Natural killer cell (primary cell): ENCODE results near the gene KPNA4. TPM values are rescaled to one million over a fixed set of nuclear protein-coding genes. Genes with fewer than 3 reads are reported as not detected.
A peak's percentile ranks its signal among the peaks of the same experiment; 100 is the strongest.

Experiments used
- ATAC-seq, 3 donors: fragments of 150-1000 bp in 2 of 3; fragments of 200-7000 bp in 1 of 3; cut with Tn5 transposase; 1 replicate in 1 of 3; 2 replicates in 2 of 3; pipeline ENCODE4 v1.10.0; 2021; ENCODE audit warnings: mild to moderate bottlenecking in 2 of 3, moderate library complexity in 2 of 3
- DNase-seq, 2 donors: peaks; one replicate each; pipeline versions ENCODE4 v3.0.0 to v3.0.0-alpha.2; 2013 to 2021; ENCODE audit warnings: mixed read lengths in 1 of 2
- H3K27ac ChIP-seq: one replicate; pipeline ENCODE4 v1.5.1; 2013; ENCODE audit warnings: mild to moderate bottlenecking, low read length
- H3K27me3 ChIP-seq: one replicate; pipeline ENCODE4 v1.6.1; 2013; ENCODE audit warnings: low read length; ENCODE audit not compliant: control insufficient read depth, insufficient read depth
- H3K36me3 ChIP-seq: one replicate; pipeline ENCODE4 v1.6.1; 2013; ENCODE audit warnings: low read length; ENCODE audit not compliant: control insufficient read depth, insufficient read depth
- H3K4me1 ChIP-seq: one replicate; pipeline ENCODE4 v1.6.1; 2013; ENCODE audit warnings: low read length; ENCODE audit not compliant: control insufficient read depth, insufficient read depth
- H3K4me3 ChIP-seq: one replicate; pipeline ENCODE4 v1.5.1; 2013; ENCODE audit warnings: low read length
- H3K9me3 ChIP-seq: one replicate; pipeline ENCODE4 v1.6.1; 2013; ENCODE audit warnings: low read length; ENCODE audit not compliant: control insufficient read depth, insufficient read depth
- H3K27ac Mint-ChIP-seq, 2 donors: one replicate each; pipeline ENCODE4 v1.8.0; 2022; ENCODE audit warnings: mild to moderate bottlenecking in 2 of 2, mixed read lengths in 2 of 2, moderate library complexity in 1 of 2
- H3K27me3 Mint-ChIP-seq, 2 donors: one replicate each; pipeline ENCODE4 v1.8.0; 2022; ENCODE audit warnings: low read depth in 2 of 2, mixed read lengths in 2 of 2
- H3K36me3 Mint-ChIP-seq: one replicate; pipeline ENCODE4 v1.8.0; 2022; ENCODE audit warnings: mixed read lengths
- H3K4me1 Mint-ChIP-seq, 2 donors: one replicate each; pipeline ENCODE4 v1.8.0; 2022; ENCODE audit warnings: mixed read lengths in 2 of 2
- H3K4me3 Mint-ChIP-seq: one replicate; pipeline ENCODE4 v1.8.0; 2022; ENCODE audit warnings: mild to moderate bottlenecking, moderate library complexity, mixed read lengths
- H3K9me3 Mint-ChIP-seq, 2 donors: one replicate each; pipeline ENCODE4 v1.8.0; 2022; ENCODE audit warnings: mixed read lengths in 2 of 2
- CTCF ChIP-seq: fragments of 200-600 bp; IDR thresholded peaks from one replicate; pipeline ENCODE4 v1.8.0; 2022; ENCODE audit warnings: antibody characterized with exemption
- WGBS: methylation state at CpG from one replicate; pipeline ENCODE4 v1.1.7; 2013; ENCODE audit warnings: missing lambda C conversion rate; ENCODE audit not compliant: insufficient coverage; 5-methylcytosine and 5-hydroxymethylcytosine counted together
- intact Hi-C: fragments of 100-400 bp; cut with micrococcal nuclease; formaldehyde crosslinking; loops from one replicate; pipeline ENCODE4 v1.14.2; 2022
- total RNA-seq, 4 donors: library from RNA; stranded (reverse); fragments of 120-200 nt in 1 of 4; gene quantifications; one replicate each; pipeline versions ENCODE4 v1.2.3 to v1.2.4, GENCODE V29; 2013 to 2022

KPNA4 gene
- total RNA-seq, 3 donors from 2014 or later (not counting 1 experiment from before 2014, with no cell fraction given), result 69.1 to 81.7 (median 74.1) TPM

GRCh38 chr3:160564258-160564911, 986 bp downstream of the KPNA4 start:
- Histone ChIP-seq H3K4me3 (peak overlapping the region; percentile 86), H3K27ac (peak overlapping the region; percentile 76), H3K27me3 (no peaks in the 10 kb centered on the region), H3K9me3 (no peaks in the 10 kb centered on the region), H3K4me1 (peaks cover 14% of the 10 kb centered on the region), H3K36me3 (peaks cover 2% of the 10 kb centered on the region)
- no peaks in the 10 kb centered on the region for H3K27me3 Mint-ChIP-seq
- peak overlapping the region; percentile 93 for H3K4me3 Mint-ChIP-seq
- WGBS, result under 1% methylated on average over 33 of the region's 34 CpGs
- ATAC-seq (no peak), DNase-seq (peak in 1 of 2 donors; percentile 37)
- H3K27ac Mint-ChIP-seq, result peak overlapping the region; percentile 91 to 99
- no peaks in the 10 kb centered on the region for H3K36me3 Mint-ChIP-seq
- peaks cover 66 to 75% of the 10 kb centered on the region in 2 donors for H3K4me1 Mint-ChIP-seq
- intact Hi-C loops, result loop anchor here (2.0 kb wide), 2 partner anchors 116 to 166 kb away; partner anchors contain the start of genes IFT80, SMC4 and TRIM59
- no peaks in the 10 kb centered on the region for H3K9me3 Mint-ChIP-seq
- no peak for TF ChIP-seq CTCF

- H3K4me3 ChIP-seq, result no peak overlapping the region
- 90% methylated on average over 3 of the region's 3 CpGs for WGBS
- no peak for TF ChIP-seq CTCF
- H3K27me3 ChIP-seq, result no peaks in the 10 kb centered on the region
- H3K36me3 Mint-ChIP-seq, result no peaks in the 10 kb centered on the region
- ATAC-seq (no peak), DNase-seq (no peak)
- no peaks in the 10 kb centered on the region for H3K9me3 ChIP-seq
- H3K4me3 Mint-ChIP-seq, result peak overlapping the region; percentile 93
- no peaks in the 10 kb centered on the region for H3K9me3 Mint-ChIP-seq
- peak overlapping the region; percentile 91 to 99 for H3K27ac Mint-ChIP-seq
- peaks cover 77 to 80% of the 10 kb centered on the region in 2 donors for H3K4me1 Mint-ChIP-seq
- H3K27me3 Mint-ChIP-seq, result no peaks in the 10 kb centered on the region
- no peak overlapping the region for H3K27ac ChIP-seq
- H3K4me1 ChIP-seq, result peaks cover 14% of the 10 kb centered on the region
- intact Hi-C loops, result no loop called here
- no peaks in the 10 kb centered on the region for H3K36me3 ChIP-seq
Measured at GRCh38 chr3:160562952-160563351, 2.4 kb downstream of the KPNA4 start.

GRCh38 chr3:160557571-160557970, 7.8 kb downstream of the KPNA4 start:
- H3K27ac ChIP-seq, result no peak overlapping the region
- no peaks in the 10 kb centered on the region for H3K36me3 Mint-ChIP-seq

More at GRCh38 chr3:160557571-160557970, 7.8 kb downstream of the KPNA4 start:
- intact Hi-C loops, result no loop called here
- H3K27me3 ChIP-seq, result no peaks in the 10 kb centered on the region
- 100% methylated on average over 1 of the region's 2 CpGs for WGBS
- Mint-ChIP-seq H3K27ac (no peak overlapping the region), H3K4me1 (peaks cover 71 to 81% of the 10 kb centered on the region in 2 donors), H3K9me3 (no peaks in the 10 kb centered on the region), H3K27me3 (no peaks in the 10 kb centered on the region), H3K4me3 (no peak overlapping the region)
- H3K4me3 ChIP-seq, result no peak overlapping the region
- ATAC-seq (no peak), DNase-seq (no peak)
- H3K4me1 ChIP-seq, result peaks cover 5% of the 10 kb centered on the region
- H3K36me3 ChIP-seq, result no peaks in the 10 kb centered on the region
- no peaks in the 10 kb centered on the region for H3K9me3 ChIP-seq
- TF ChIP-seq CTCF, result no peak
